GM23248 (cell line): ENCODE results near the gene FRY. TPM values are rescaled to one million over a fixed set of nuclear protein-coding genes. Genes with fewer than 3 reads are reported as not detected.
A peak's percentile ranks its signal among the peaks of the same experiment; 100 is the strongest.

Experiments used
- DNase-seq: peaks from one replicate; pipeline ENCODE4 v3.0.0-alpha.2; 2015
- H2AFZ ChIP-seq: fragments of 200-600 bp; sonication (generic); 2 replicates; pipeline ENCODE4 v1.6.1; 2016; ENCODE audit warnings: antibody characterized with exemption
- H3F3A ChIP-seq: fragments of 200-600 bp; sonication (generic); 2 replicates; pipeline ENCODE4 v1.6.1; 2016; ENCODE audit warnings: mild to moderate bottlenecking, antibody characterized with exemption, mixed run types; ENCODE audit not compliant: insufficient read depth
- H3K27ac ChIP-seq: fragments of 200-600 bp; sonication (generic); 2 replicates; pipeline ENCODE4 v1.5.1; 2016; ENCODE audit warnings: mild to moderate bottlenecking
- H3K27me3 ChIP-seq: fragments of 200-600 bp; sonication (generic); replicated peaks from 2 replicates; pipeline ENCODE4 v1.6.1; 2016; ENCODE audit warnings: mild to moderate bottlenecking; ENCODE audit not compliant: insufficient read depth
- H3K36me3 ChIP-seq: fragments of 200-600 bp; sonication (generic); 2 replicates; pipeline ENCODE4 v1.6.1; 2016; ENCODE audit warnings: low read depth, mild to moderate bottlenecking
- H3K4me1 ChIP-seq: fragments of 200-600 bp; sonication (generic); 2 replicates; pipeline ENCODE4 v1.6.1; 2016; ENCODE audit warnings: mild to moderate bottlenecking; ENCODE audit not compliant: insufficient read depth
- H3K4me2 ChIP-seq: fragments of 200-600 bp; sonication (generic); one replicate; pipeline ENCODE4 v1.6.1; 2016; ENCODE audit warnings: mild to moderate bottlenecking; ENCODE audit not compliant: unreplicated experiment
- H3K4me3 ChIP-seq: fragments of 200-600 bp; sonication (generic); 2 replicates; pipeline ENCODE4 v1.5.1; 2016; ENCODE audit warnings: mild to moderate bottlenecking
- H3K79me2 ChIP-seq: fragments of 200-600 bp; sonication (generic); 2 replicates; pipeline ENCODE4 v1.6.1; 2016; ENCODE audit warnings: mild to moderate bottlenecking; ENCODE audit not compliant: insufficient read depth
- H3K9ac ChIP-seq: fragments of 200-600 bp; sonication (generic); 2 replicates; pipeline ENCODE4 v1.6.1; 2016; ENCODE audit warnings: mild to moderate bottlenecking
- H3K9me2 ChIP-seq: fragments of 200-600 bp; sonication (generic); 2 replicates; pipeline ENCODE4 v1.6.1; 2016; ENCODE audit warnings: mixed run types, mild to moderate bottlenecking, moderate library complexity; ENCODE audit not compliant: insufficient read depth
- H3K9me3 ChIP-seq: fragments of 200-600 bp; sonication (generic); one replicate; pipeline ENCODE4 v1.6.1; 2017; ENCODE audit warnings: low read depth
- H4K20me1 ChIP-seq: fragments of 200-600 bp; sonication (generic); 2 replicates; pipeline ENCODE4 v1.6.0; 2016; ENCODE audit not compliant: insufficient read depth
- EZH2 ChIP-seq: fragments of 200-600 bp; sonication (generic); IDR thresholded peaks from 2 replicates; pipeline ENCODE4 v1.6.1; 2018; ENCODE audit warnings: antibody characterized with exemption, mild to moderate bottlenecking; ENCODE audit not compliant: insufficient read depth, poor library complexity, severe bottlenecking
- EZH2phosphoT487 ChIP-seq: fragments of 200-600 bp; sonication (generic); IDR thresholded peaks from 2 replicates; pipeline ENCODE4 v1.6.1; 2018; ENCODE audit warnings: antibody characterized with exemption, moderate library complexity, mild to moderate bottlenecking, low read depth; ENCODE audit not compliant: insufficient read depth
- WGBS, 2 experiments: methylation state at CpG; one replicate each; pipeline ENCODE4 v1.1.6; 2015 to 2017; ENCODE audit warnings: low lambda C conversion rate in 2 of 2, low coverage in 1 of 2; ENCODE audit errors: missing lambda C conversion rate in 2 of 2; 5-methylcytosine and 5-hydroxymethylcytosine counted together
- in situ Hi-C: fragments of 300-500 bp; cut with MboI; formaldehyde crosslinking; loops from 2 replicates; pipeline ENCODE4 v1.15.0; 2020
- polyA plus RNA-seq: library from polyadenylated mRNA; unstranded; fragments of >200 nt; fragmentation: Nextera tagmentation; extraction: Ambion mirVana; gene quantifications from 2 replicates; pipeline ENCODE4 v1.2.1, GENCODE V29; 2016
- total RNA-seq: library from RNA; depleted of rRNA; stranded (reverse); fragments of >200 nt; shearing (Covaris generic); gene quantifications from 2 replicates; pipeline ENCODE4 v1.2.3, GENCODE V29; 2014

FRY gene
- total and polyA plus RNA-seq, 2 experiments from 2014 or later = 2.2 to 4.3 TPM

DNA sequence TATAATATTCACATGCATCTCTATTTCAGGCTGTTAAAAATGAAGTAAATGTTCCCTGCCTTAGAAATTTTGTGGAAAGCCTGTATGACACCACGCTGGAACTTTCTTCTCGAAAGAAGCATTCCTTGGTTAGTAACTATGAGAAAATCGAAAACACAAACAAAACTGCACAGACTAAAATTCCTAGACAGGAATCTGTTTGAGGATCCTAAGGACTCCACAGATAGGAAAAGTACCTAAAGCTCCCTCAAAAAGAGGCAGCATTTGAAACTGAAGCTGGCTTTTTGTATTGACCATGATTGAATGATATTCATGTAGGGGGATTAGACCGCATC is 103.4 kb downstream of the FRY start:
- no peak for DNase-seq
- Histone ChIP-seq H3F3A (peaks cover 24% of the 10 kb centered on the region), H3K36me3 (no peaks in the 10 kb centered on the region), H3K27ac (peak overlapping the region; percentile 51; the same call in 1 of the 2 replicates), H3K4me3 (no peak overlapping the region), H3K4me2 (no peak overlapping the region), H3K27me3 (no peaks in the 10 kb centered on the region), H3K9ac (no peak overlapping the region), H3K9me2 (no peaks in the 10 kb centered on the region), H3K9me3 (no peaks in the 10 kb centered on the region), H3K4me1 (peaks cover 24% of the 10 kb centered on the region), H2AFZ (no peak overlapping the region), H3K79me2 (no peaks in the 10 kb centered on the region), H4K20me1 (no peaks in the 10 kb centered on the region)
- 96% methylated on average over 4 of the region's 4 CpGs for WGBS, 2 experiments
- in situ Hi-C loops = no loop called here
- TF ChIP-seq EZH2phosphoT487 (no peak), EZH2 (no peak)

DNA sequence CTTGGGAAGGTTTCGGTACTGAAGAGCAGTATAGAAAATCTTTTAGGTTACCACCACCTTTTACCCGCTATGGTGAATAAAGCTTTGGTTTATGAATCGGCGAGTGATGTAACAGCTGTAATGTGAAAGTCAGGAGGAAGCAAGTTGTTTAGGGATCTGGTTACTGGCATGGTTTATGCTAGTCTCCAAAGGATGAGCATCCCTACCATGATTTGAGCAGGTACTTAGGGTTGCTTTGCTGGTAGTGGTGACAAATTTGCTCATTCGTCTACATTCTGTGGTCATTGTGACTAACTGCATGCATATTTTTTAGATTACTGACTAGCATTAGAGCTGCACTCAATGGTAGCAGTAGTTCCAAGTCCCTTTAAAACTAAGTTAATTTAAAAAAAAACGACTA is 104.1 kb downstream of the FRY start:
- Histone ChIP-seq H3K9me2 (no peaks in the 10 kb centered on the region), H3K9me3 (no peaks in the 10 kb centered on the region), H3F3A (peaks cover 24% of the 10 kb centered on the region), H2AFZ (no peak overlapping the region), H3K4me3 (no peak overlapping the region), H3K4me1 (peaks cover 24% of the 10 kb centered on the region), H3K36me3 (no peaks in the 10 kb centered on the region), H3K27ac (peak overlapping the region; percentile 51), H4K20me1 (no peaks in the 10 kb centered on the region), H3K27me3 (no peaks in the 10 kb centered on the region), H3K79me2 (no peaks in the 10 kb centered on the region), H3K9ac (no peak overlapping the region), H3K4me2 (peak overlapping the region; percentile 33)
- peak; percentile 78 for DNase-seq
- in situ Hi-C loops = no loop called here
- WGBS, 2 experiments = 40 to 55% methylated on average over 6 of the region's 6 CpGs
- peak; percentile 85 for TF ChIP-seq EZH2phosphoT487
- TF ChIP-seq EZH2 = no peak

DNA sequence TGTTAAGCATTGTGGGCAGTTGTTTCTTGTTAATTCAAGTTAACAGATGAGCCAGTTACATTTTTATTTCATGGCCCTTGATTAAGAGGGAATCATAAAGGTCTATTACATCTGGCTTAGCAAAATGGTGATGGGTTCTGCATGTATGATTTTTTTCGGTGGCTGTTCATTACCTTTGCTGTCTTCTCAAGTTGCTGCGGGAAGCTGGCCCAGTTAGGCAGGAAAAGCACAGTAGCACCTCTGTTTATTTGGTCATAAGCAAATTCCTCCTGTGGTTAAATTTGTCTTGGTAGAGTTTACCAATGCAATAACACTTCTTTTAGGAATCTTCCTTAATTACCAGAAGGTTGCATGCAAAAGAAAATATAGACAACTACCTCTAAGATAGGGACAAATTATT is 104.5 kb downstream of the FRY start:
- Histone ChIP-seq H3K4me2 (peak overlapping the region; percentile 33), H3F3A (peaks cover 24% of the 10 kb centered on the region)

DNA sequence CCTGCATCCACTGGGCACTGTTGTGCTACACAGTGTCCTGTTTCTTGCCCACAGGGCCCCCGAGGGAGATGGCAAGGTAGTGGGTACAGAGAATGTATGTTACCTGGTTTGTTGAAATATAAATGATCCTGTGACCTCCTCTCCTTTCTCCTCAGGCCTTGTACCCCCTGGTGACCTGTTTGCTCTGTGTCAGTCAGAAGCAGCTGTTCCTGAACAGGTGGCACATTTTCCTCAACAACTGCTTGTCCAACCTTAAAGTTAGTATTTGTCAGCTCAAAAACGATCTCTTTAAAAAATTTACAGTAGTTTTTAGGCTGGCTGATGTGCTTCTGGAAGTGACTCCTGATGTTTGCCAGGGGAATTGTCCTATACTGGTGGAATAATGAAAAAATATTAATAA is 105.1 kb downstream of the FRY start:
- Histone ChIP-seq H3K4me1 (peaks cover 24% of the 10 kb centered on the region), H4K20me1 (no peaks in the 10 kb centered on the region), H3K9ac (no peak overlapping the region), H3K4me2 (no peak overlapping the region), H3K79me2 (no peaks in the 10 kb centered on the region), H3K4me3 (no peak overlapping the region), H3K9me3 (no peaks in the 10 kb centered on the region), H3F3A (peaks cover 24% of the 10 kb centered on the region), H3K27ac (no peak overlapping the region), H3K27me3 (no peaks in the 10 kb centered on the region), H3K36me3 (no peaks in the 10 kb centered on the region), H3K9me2 (no peaks in the 10 kb centered on the region), H2AFZ (no peak overlapping the region)
- WGBS, 2 experiments = 84 to 93% methylated on average over 2 of the region's 2 CpGs
- no peak for DNase-seq
- TF ChIP-seq EZH2phosphoT487 (no peak), EZH2 (no peak)
- in situ Hi-C loops = no loop called here

More for the DNA sequence above, 104.5 kb downstream of the FRY start:
- no peak overlapping the region for H2AFZ ChIP-seq
- WGBS, 2 experiments = 73 to 75% methylated on average over 2 of the region's 2 CpGs
- no peak overlapping the region for H3K4me3 ChIP-seq
- H3K27ac ChIP-seq = 0 out of 2 replicates have a peak overlapping the region, but pooled peaks have one; percentile 51
- peaks cover 24% of the 10 kb centered on the region for H3K4me1 ChIP-seq
- DNase-seq = no peak
- H3K9me3 ChIP-seq = no peaks in the 10 kb centered on the region
- H3K27me3 ChIP-seq = no peaks in the 10 kb centered on the region
- H3K9me2 ChIP-seq = no peaks in the 10 kb centered on the region
- H3K36me3 ChIP-seq = no peaks in the 10 kb centered on the region
- H3K79me2 ChIP-seq = no peaks in the 10 kb centered on the region
- no peaks in the 10 kb centered on the region for H4K20me1 ChIP-seq
- TF ChIP-seq EZH2 = no peak
- no peak for TF ChIP-seq EZH2phosphoT487
- in situ Hi-C loops = no loop called here
- H3K9ac ChIP-seq = no peak overlapping the region

DNA sequence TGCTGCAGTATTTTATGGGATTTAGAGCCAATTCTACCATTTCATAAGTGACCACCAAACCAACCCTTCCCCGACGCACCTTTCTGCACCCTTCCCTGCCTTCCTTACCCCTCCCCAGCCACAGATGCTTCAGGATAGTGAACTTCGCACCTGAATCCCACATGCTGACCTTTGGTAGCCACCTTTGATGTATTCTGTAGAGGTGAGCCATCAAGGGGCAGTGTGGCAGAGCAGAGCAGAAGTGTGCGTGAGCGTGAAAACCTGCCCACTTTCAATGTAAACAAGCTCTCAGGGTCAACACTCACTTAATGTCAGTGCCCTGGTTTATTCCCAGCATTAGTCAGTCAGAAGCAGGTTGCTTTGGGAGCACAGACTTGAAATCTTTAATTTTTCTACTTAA is 107.7 kb downstream of the FRY start:
- Histone ChIP-seq H3K4me2 (no peak overlapping the region), H3K4me1 (peaks cover 27% of the 10 kb centered on the region), H3K9me3 (no peaks in the 10 kb centered on the region), H3K79me2 (no peaks in the 10 kb centered on the region), H3K9me2 (no peaks in the 10 kb centered on the region), H3K27me3 (no peaks in the 10 kb centered on the region), H3K4me3 (no peak overlapping the region), H3K36me3 (no peaks in the 10 kb centered on the region), H3K9ac (no peak overlapping the region), H4K20me1 (no peaks in the 10 kb centered on the region), H3F3A (peaks cover 24% of the 10 kb centered on the region), H2AFZ (no peak overlapping the region), H3K27ac (no peak overlapping the region)
- DNase-seq = no peak
- TF ChIP-seq EZH2 (no peak), EZH2phosphoT487 (no peak)
- 98% methylated on average over 5 of the region's 5 CpGs for WGBS, 2 experiments
- in situ Hi-C loops = no loop called here
